H54 (cell line): ENCODE data around the gene CREBRF.
A peak's percentile ranks its signal among the peaks of the same experiment; 100 is the strongest.
"Not testable (repeated sequence)": the region's sequence is repeated elsewhere in the genome, so short reads cannot be mapped to it uniquely, and the experiment has no call there.

Experiments
- DNase-seq: peaks from one replicate; pipeline ENCODE4 v3.0.0; 2011; ENCODE audit warnings: low spot score, mixed read lengths; ENCODE audit not compliant: insufficient read length
- FAIRE-seq: peaks from 3 replicates; lab custom pipeline; 2011; peaks lifted over from hg19 to GRCh38; lab: Jason Lieb, UNC
- POLR2A ChIP-seq: IDR thresholded peaks from 2 replicates; pipeline ENCODE4 v1.6.1; 2011; ENCODE audit warnings: low read depth, mild to moderate bottlenecking, low read length

CREBRF gene

GRCh38 chr5:173143567-173143966, 87.4 kb downstream of the CREBRF start:
- DNase-seq (no peak), FAIRE-seq (no peak)
- no peak for TF ChIP-seq POLR2A

GRCh38 chr5:173144200-173145176, 88.3 kb downstream of the CREBRF start, which contains the start of gene BNIP1:
Gene BNIP1, plus strand, starts transcription at chr5:173144531. Its CDS starts 15 bp downstream, at chr5:173144546.
- DNase-seq = peak; percentile 85
- no peak for FAIRE-seq
- 0 out of 2 replicates have a peak, but pooled peaks have one; percentile 20 for TF ChIP-seq POLR2A

- no peak for DNase-seq
- TF ChIP-seq POLR2A = no peak
- FAIRE-seq = no peak
Observed at GRCh38 chr5:173148354-173148753, 92.2 kb downstream of the CREBRF start.

GRCh38 chr5:173152547-173152946, 96.4 kb downstream of the CREBRF start:
- DNase-seq (no peak), FAIRE-seq (no peak)
- TF ChIP-seq POLR2A = no peak

- no peak for TF ChIP-seq POLR2A
- DNase-seq = no peak
- no peak for FAIRE-seq
Observed at GRCh38 chr5:173153842-173154241, 97.7 kb downstream of the CREBRF start.

- not testable (repeated sequence) for DNase-seq, FAIRE-seq
Observed at GRCh38 chr5:173154619-173155018, 98.5 kb downstream of the CREBRF start.

- TF ChIP-seq POLR2A = no peak
Observed at GRCh38 chr5:173155912-173156311, 99.8 kb downstream of the CREBRF start.

GRCh38 chr5:173158366-173158765, 102.2 kb downstream of the CREBRF start:
- FAIRE-seq = no peak
- no peak for DNase-seq
- no peak for TF ChIP-seq POLR2A

More at GRCh38 chr5:173155912-173156311, 99.8 kb downstream of the CREBRF start:
- DNase-seq (no peak), FAIRE-seq (no peak)

- FAIRE-seq (no peak), DNase-seq (no peak)
- TF ChIP-seq POLR2A = no peak
Observed at GRCh38 chr5:173159256-173159655, 103.1 kb downstream of the CREBRF start.

- no peak for FAIRE-seq
- TF ChIP-seq POLR2A = no peak
Observed at GRCh38 chr5:173161148-173161547, 105.0 kb downstream of the CREBRF start.

GRCh38 chr5:173163219-173163618, 107.1 kb downstream of the CREBRF start:
- no peak for TF ChIP-seq POLR2A
- FAIRE-seq (no peak), DNase-seq (no peak)

More at GRCh38 chr5:173161148-173161547, 105.0 kb downstream of the CREBRF start:
- DNase-seq = no peak

GRCh38 chr5:173165177-173166016, 109.2 kb downstream of the CREBRF start:
- DNase-seq (no peak), FAIRE-seq (no peak)
- no peak for TF ChIP-seq POLR2A

GRCh38 chr5:173172166-173172565, 116.0 kb downstream of the CREBRF start:
- FAIRE-seq (no peak), DNase-seq (no peak)
- no peak for TF ChIP-seq POLR2A

GRCh38 chr5:173175523-173175922, 119.4 kb downstream of the CREBRF start:
- FAIRE-seq = no peak
- no peak for TF ChIP-seq POLR2A
- no peak for DNase-seq
